Stimulated activated CD8-positive, alpha-beta memory T cell treated with anti-CD3 and anti-CD28 coated beads, Interleukin-12 subunit alpha, Interleukin-12 subunit beta, amount 100 ng/mL, for 24 hours (primary cell): Measurements from ENCODE around the gene PPP1R14C.

Experiments used
- DNase-seq: peaks from one replicate; pipeline ENCODE4 v3.0.0-alpha.2; 2020; ENCODE audit errors: extremely low read depth

The PPP1R14C gene

GRCh38 chr6:150138638-150139037 lies 4.2 kb upstream of the PPP1R14C start:
- no peak for DNase-seq

DNA sequence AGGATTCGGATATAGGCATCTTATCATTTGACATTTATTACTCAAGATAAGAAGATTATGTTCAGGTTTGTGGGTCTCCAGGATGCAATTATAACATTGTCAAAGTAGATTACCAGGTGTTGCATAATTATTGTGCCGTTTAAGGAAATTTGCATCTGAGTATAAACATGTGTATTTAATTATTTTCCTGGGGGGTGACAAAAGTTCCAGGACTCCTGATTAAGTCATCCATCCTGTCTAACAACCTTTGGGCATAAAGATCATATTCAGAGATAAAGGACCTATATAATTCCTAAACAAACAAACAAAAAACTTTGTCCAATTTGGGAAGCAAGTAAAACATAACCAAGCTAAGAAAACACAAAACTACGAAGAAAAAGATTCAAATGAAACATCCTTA lies 3.3 kb upstream of the PPP1R14C start:
- DNase-seq, result no peak

DNA sequence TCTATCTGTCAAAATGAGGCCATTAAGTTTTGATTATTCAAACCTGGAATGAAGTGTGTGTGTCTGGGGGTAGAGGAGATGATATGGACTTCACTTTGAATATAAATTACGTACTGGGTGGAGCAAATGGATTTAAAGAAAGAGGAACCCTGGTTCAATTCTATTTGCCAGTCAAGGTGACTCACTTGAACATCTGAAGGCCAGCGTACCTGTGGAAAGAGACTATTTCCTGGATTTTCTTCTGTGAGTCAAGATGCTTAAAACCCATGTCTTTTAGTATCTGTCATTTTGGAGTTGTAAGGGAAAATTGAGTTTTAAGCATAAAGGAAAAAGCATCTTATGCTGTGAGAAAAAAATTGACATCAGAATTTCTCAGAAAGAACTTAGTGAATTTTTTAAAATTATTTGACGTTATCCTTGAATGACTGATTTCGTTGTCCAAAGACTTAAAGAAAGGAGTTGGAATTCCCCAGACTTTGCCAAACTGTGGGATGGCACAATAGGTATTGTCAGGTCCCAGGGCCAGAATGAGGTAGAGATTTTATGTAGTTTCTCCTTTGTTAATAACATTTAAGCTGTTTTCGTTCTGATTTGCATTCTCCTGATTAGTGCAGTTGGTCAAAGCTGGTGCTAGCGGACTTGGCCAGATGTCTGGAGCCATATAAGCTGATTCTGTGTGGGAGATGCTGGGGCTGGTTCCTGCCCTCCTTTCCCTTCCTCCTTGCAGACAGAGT lies 2.4 kb upstream of the PPP1R14C start:
- DNase-seq, result no peak

DNA sequence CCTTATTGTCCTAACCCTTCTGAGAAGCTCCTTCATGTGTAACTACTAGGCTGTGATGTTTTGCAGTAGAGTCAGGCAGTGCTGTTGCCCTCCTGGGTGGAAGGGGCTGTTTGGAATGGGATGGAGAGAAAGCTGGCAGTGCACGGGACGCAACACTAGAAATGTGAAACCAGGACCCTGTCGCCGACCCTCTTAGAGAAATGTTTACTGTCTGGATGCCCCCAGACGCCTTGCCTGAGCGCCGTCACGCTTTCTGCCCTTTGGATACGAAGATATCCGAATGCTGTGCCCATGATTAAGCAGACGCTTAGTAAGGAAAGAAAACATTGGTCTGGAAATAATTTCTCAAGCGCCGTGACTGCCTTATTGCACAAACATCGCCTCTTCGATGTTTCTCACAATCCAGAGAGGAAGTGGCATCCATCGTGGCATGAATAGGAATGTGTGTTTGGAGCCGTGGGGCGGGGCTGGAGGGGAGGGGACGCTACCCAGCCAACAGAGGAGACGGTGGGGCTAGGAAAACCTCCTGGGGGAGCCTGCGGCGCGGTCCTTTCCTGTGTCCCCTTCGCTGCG lies 661 bp upstream of the PPP1R14C start:
- DNase-seq, result no peak

- no peak for DNase-seq
Observed at GRCh38 chr6:150143516-150144293, 861 bp downstream of the PPP1R14C start.

- DNase-seq, result no peak
Observed at GRCh38 chr6:150144294-150144868, 1.5 kb downstream of the PPP1R14C start.

DNA sequence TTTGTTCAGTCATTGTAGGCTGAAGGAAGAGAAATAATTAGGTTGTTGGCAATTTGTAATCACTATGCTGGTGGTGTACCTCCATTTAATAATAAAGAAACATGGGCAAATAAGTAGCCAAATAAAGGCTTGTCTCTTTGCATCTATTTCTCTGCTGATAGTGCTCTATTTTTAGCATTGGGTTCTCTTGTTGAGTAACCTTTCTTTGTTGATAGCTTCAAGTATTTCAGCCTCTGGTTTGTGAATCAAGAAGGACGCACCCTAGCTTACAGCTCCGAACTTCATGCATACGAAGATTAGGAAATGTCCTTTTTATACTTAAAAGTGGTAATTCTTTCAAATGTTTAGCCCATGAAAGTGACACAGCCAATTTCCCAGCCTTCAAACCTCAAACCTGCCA lies 2.6 kb downstream of the PPP1R14C start:
- DNase-seq, result no peak

GRCh38 chr6:150145830-150146229 lies 3.0 kb downstream of the PPP1R14C start:
- DNase-seq, result no peak

DNA sequence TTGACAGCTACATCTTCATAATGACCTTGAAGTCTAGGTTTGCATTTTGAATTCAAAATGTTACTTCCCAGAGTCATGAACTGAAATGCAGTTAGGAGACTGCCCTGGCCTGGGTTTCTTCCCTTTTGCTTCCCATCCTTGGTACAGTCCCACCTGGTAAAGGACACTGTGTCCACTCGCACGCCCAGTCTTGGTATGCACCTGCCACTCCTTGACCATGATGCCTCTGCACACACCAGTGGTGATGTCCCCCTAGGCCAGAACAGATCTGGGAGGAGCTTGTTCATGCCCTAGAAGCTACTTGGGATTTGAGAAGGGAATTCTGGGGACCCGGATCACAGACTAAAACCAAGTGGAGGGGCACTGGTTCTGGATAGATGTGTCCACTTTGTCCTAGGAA lies 3.6 kb downstream of the PPP1R14C start:
- no peak for DNase-seq

GRCh38 chr6:150149146-150149545 lies 6.3 kb downstream of the PPP1R14C start:
- no peak for DNase-seq

- no peak for DNase-seq
Observed at GRCh38 chr6:150150458-150150820, 7.6 kb downstream of the PPP1R14C start.

GRCh38 chr6:150150821-150151646 lies 8.2 kb downstream of the PPP1R14C start:
- DNase-seq, result no peak

- DNase-seq, result no peak
Observed at GRCh38 chr6:150152891-150153876, 10.3 kb downstream of the PPP1R14C start.

GRCh38 chr6:150153905-150154492 lies 11.2 kb downstream of the PPP1R14C start:
- DNase-seq, result no peak

DNA sequence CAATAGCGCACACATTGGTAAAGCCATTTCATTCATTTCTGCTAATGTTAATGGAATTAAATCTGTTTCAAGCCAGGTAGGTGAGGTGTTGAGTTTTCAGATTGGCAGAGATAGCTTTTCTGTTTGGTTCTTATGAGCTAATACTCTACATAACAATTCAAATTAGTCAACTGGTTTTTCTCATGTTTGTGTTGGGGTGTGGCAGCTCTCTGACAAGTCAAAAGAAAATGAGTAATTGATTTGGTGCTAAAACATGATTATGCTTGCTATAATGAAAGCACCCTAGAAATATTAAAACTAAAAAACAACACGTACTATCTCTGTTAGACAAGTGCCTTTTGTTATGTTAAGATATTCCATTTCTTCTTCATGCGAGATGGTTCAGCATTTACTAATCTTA lies 13.6 kb downstream of the PPP1R14C start:
- no peak for DNase-seq

DNA sequence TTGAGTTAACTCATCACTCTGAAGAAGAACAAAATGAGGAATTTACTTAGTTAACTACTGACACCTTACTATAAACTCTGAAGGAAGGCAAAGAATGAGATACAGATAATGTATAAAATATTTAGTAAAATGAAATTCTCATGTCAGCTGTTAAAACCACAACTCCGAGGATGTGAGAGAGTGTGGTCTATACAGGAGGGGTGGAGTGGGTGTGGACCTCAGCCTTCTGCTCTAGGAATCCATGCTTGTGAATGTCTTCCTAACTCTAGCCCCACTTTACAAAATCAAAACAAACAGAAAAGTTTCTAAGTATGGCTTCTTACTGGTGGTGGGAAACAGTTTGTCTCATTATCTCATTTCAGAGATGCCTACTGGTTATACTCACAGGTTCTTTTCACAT lies 14.2 kb downstream of the PPP1R14C start:
- DNase-seq, result no peak

GRCh38 chr6:150159757-150160156 lies 16.9 kb downstream of the PPP1R14C start:
- DNase-seq, result no peak

GRCh38 chr6:150163970-150164369 lies 21.1 kb downstream of the PPP1R14C start:
- no peak for DNase-seq

DNA sequence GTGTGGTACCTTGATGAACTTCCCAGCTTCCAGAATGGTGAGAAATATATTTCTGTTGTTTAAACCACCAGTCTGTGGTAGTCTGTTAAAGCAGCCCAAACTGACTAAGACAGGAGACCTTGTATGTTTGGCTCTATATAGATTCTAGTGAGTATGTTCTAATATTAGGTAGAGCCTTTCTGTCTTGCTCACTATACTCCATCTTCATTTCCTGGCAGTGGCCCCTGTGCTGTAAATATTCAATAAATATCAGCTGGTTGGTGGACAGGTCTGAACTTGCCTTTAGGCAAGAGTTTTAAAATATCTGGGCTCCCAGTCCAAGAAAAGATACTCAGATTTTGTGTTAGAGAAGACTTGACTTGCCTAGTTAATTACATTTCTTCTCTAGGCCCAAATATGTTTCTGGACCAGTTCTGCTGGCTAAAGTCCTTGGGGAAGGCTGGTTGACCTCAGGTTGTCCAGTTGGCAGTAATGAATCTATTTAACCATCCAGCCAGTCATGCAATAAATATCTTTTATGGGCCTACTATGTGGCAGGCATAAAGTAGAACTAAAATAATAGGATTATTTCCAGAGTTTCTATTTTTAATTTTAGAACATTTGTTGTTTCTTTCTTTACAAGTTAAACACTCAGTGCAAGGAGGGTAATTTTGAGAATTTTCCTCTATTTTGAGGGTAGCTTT lies 22.3 kb downstream of the PPP1R14C start:
- DNase-seq, result no peak

- no peak for DNase-seq
Observed at GRCh38 chr6:150167479-150167873, 24.6 kb downstream of the PPP1R14C start.
